Kidney (tissue), 14 donors: ENCODE results near the gene RPRD1B. TPM values are rescaled to one million over a fixed set of nuclear protein-coding genes. Genes with fewer than 3 reads are reported as not detected.

Experiments used
- DNase-seq, 5 donors: peaks; one replicate each; pipeline ENCODE4 v3.0.0-alpha.2; 2013 to 2020
- FAIRE-seq: peaks from 2 replicates; lab custom pipeline; 2012; peaks lifted over from hg19 to GRCh38; lab: Jason Lieb, UNC
- H3K27ac ChIP-seq, 2 donors: one replicate each; pipeline ENCODE4 v1.7.0; 2013; ENCODE audit warnings: low read depth in 2 of 2, low read length in 2 of 2, inconsistent platforms in 1 of 2
- H3K27me3 ChIP-seq: one replicate; pipeline ENCODE4 v1.7.1; 2013; ENCODE audit warnings: low read length, inconsistent platforms; ENCODE audit not compliant: control insufficient read depth, insufficient read depth
- H3K36me3 ChIP-seq, 3 donors: one replicate each; pipeline versions ENCODE4 v1.7.0 to v1.7.1; 2013; ENCODE audit warnings: low read length in 3 of 3, control low read depth in 1 of 3, inconsistent platforms in 1 of 3; ENCODE audit not compliant: insufficient read depth in 3 of 3, control insufficient read depth in 2 of 3
- H3K4me1 ChIP-seq, 3 donors: one replicate each; pipeline versions ENCODE4 v1.7.0 to v1.7.1; 2013; ENCODE audit warnings: low read length in 3 of 3, inconsistent platforms in 1 of 3, low read depth in 1 of 3; ENCODE audit not compliant: control insufficient read depth in 2 of 3, insufficient read depth in 2 of 3
- H3K4me3 ChIP-seq, 3 donors: one replicate each; pipeline versions ENCODE4 v1.7.0 to v1.8.1; 2013; ENCODE audit warnings: low read length in 3 of 3, control low read depth in 1 of 3, inconsistent platforms in 1 of 3
- H3K9ac ChIP-seq, 3 donors: one replicate each; pipeline versions ENCODE4 v1.7.0 to v1.7.1; 2013; ENCODE audit warnings: low read length in 3 of 3, control low read depth in 1 of 3, inconsistent platforms in 1 of 3
- H3K9me3 ChIP-seq, 3 donors: one replicate each; pipeline versions ENCODE4 v1.7.0 to v1.7.1; 2013; ENCODE audit warnings: low read length in 3 of 3, control low read depth in 1 of 3, inconsistent platforms in 1 of 3; ENCODE audit not compliant: control insufficient read depth in 2 of 3, insufficient read depth in 1 of 3
- CTCF ChIP-seq: IDR thresholded peaks from 3 replicates; pipeline ENCODE4 v1.5.1; 2012; ENCODE audit warnings: mild to moderate bottlenecking, moderate library complexity, borderline replicate concordance; ENCODE audit not compliant: insufficient read depth; ENCODE audit errors: extremely low read depth
- intact Hi-C: fragments of 100-400 bp; cut with DNase I; formaldehyde crosslinking; loops from one replicate; pipeline ENCODE4 v1.11.1; 2022
- polyA plus RNA-seq: library from polyadenylated mRNA; stranded (reverse); fragments of 350-450 nt; fragmentation: Illumina TruSeq; extraction: RNeasy Lipid Tissue Mini Kit (QIAGEN cat#74804); gene quantifications from one replicate; pipeline ENCODE4 v1.2.3, GENCODE V29; 2014; ENCODE audit warnings: low read depth, low replicate concordance; ENCODE audit not compliant: insufficient read depth
- total RNA-seq: library from RNA; stranded (reverse); fragmentation: NEBNext Ultra II Directional; extraction: Animal tissue kit (Norgen Biotek cat#: 25700); gene quantifications from one replicate; pipeline ENCODE4 v1.2.1, GENCODE V29; 2021
- donor health status: control.
- donor health status: control.
- donor health status: control.
- donor health status: control.
- donor health status: control.
- donor health status: DM: yes; HTN: yes; CAD: no.
- donor health status: Normal renal cell carcinoma (clear cell type).

The RPRD1B gene
- total and polyA plus RNA-seq, 2 donors from 2014 or later = 13.4 to 34.4 TPM

- Histone ChIP-seq H3K4me3 (no peak overlapping the region), H3K9me3 (no peaks in the 10 kb centered on the region), H3K27me3 (no peaks in the 10 kb centered on the region), H3K9ac (no peak overlapping the region), H3K36me3 (no peaks in the 10 kb centered on the region), H3K27ac (no peak overlapping the region), H3K4me1 (peaks cover 3 to 20% (median 19%) of the 10 kb centered on the region in 3 donors)
- intact Hi-C loops = no loop called here
- TF ChIP-seq CTCF = no peak
- DNase-seq (no peak), FAIRE-seq (no peak)
Observed at GRCh38 chr20:38112930-38113294, 79.4 kb downstream of the RPRD1B start.

GRCh38 chr20:38113401-38114325 lies 80.1 kb downstream of the RPRD1B start:
- peak in 2 of 5 donors; percentile 51 to 67 for DNase-seq
- no peak overlapping the region for H3K27ac ChIP-seq
- no peaks in the 10 kb centered on the region for H3K27me3 ChIP-seq
- peaks cover 3 to 19% (median 17%) of the 10 kb centered on the region in 3 donors for H3K4me1 ChIP-seq
- no peaks in the 10 kb centered on the region for H3K9me3 ChIP-seq
- H3K9ac ChIP-seq = no peak overlapping the region
- peak; percentile 41 for TF ChIP-seq CTCF
- no peak for FAIRE-seq
- no peaks in the 10 kb centered on the region for H3K36me3 ChIP-seq
- no peak overlapping the region for H3K4me3 ChIP-seq
- intact Hi-C loops = no loop called here

- Histone ChIP-seq H3K36me3 (no peaks in the 10 kb centered on the region), H3K27ac (no peak overlapping the region), H3K9me3 (no peaks in the 10 kb centered on the region), H3K27me3 (no peaks in the 10 kb centered on the region), H3K4me3 (no peak overlapping the region), H3K4me1 (peaks cover 0 to 15% (median 12%) of the 10 kb centered on the region in 3 donors), H3K9ac (no peak overlapping the region)
- TF ChIP-seq CTCF = no peak
- FAIRE-seq = no peak
- intact Hi-C loops = no loop called here
- no peak for DNase-seq
Observed at GRCh38 chr20:38114353-38114791, 80.8 kb downstream of the RPRD1B start.
